ENCODE data around the gene ONECUT3. TPM values are rescaled to one million over a fixed set of nuclear protein-coding genes. Genes with fewer than 3 reads are reported as not detected.

The ONECUT3 gene
- polyA plus RNA-seq, 1 of the 3 experiments (the other 2 are of a cell fraction), result not detected

DNA sequence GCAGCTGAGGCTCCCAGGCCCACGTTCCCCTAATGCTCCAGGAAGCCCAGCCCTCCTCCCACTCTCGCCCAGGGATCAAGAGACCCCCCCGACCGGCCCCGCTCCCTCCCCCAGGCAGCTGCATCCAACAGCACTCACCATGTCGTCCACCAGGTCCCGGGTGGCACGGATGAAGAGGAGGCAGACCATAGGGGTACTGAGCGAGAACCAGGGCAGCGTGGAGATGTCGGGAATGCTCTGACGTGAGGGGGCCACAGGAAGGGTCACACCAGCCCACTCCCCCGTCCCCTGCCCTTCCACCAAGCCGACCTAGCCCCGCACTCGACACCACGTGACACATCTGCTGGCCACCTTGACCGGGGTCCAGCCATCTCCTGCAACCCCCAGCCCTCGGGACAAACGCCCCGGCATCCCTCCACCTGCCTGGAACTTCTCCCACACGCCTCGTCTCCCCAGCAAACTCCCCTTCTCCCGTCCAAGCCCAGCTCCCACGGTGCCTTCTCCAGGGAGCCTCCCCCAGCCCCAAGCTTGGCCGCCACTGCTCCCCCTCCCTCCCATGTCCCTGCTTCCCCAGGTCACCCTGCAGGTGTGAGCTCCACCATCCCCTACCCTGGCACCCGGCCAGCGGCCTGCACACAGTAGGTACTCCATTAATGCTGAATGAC, 53.9 kb downstream of the ONECUT3 start (continued):
- no peak for TF ChIP-seq NRF1 (IDR thresholded peaks at IDR 0.05; ENCODE audit: low read depth, low read length)
- no peak for TF ChIP-seq MEF2A (IDR thresholded peaks at IDR 0.05; ENCODE audit: borderline replicate concordance, low read depth)
- no peak for TF ChIP-seq EP300 (IDR thresholded peaks at IDR 0.05; ENCODE audit: borderline replicate concordance in 1 of 2, low read depth in 1 of 2, low read length in 1 of 2)

DNA sequence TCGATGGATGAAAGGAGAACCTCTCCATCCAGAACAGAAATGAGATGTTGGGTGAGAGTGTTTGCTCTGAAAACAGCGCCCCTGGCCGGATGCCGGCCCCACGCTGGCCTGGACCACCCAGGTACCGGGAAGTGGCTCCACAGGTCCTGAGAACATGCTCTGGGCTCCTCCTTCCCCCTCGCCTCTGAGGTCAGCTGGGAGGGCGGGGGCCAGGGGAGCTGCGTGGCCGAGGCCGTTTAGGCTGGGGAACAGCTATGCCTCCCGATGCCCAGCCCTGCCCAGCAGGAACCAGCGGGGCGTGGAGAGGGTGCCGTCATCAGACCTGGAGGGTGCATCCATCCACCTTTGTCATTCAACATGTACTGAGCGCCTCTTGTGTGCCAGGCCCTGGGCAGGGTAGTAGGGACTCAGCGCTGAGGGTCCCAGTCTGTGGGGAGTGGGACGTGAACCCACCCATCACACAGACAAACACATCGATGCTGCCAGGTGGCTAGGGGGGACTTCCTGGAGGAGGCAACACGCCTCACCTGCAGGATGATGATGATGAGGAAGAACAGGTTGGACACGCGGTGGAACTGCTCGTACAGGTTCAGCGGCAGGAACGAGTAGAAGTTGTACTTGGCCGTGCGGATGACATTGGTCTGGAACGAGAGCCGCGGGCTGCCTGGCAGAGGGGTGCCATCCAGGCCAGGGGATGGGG, 54.5 kb downstream of the ONECUT3 start:
- H3K27ac ChIP-seq (ENCODE audit: low read depth in 2 of 2, low read length in 1 of 2), result no peak overlapping the region
- no peak for TF ChIP-seq GATA2 (CRISPR knock-in tag; IDR thresholded peaks at IDR 0.05)
- TF ChIP-seq, protein P1, sequence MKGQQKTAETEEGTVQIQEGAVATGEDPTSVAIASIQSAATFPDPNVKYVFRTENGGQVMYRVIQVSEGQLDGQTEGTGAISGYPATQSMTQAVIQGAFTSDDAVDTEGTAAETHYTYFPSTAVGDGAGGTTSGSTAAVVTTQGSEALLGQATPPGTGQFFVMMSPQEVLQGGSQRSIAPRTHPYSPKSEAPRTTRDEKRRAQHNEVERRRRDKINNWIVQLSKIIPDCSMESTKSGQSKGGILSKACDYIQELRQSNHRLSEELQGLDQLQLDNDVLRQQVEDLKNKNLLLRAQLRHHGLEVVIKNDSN (IDR thresholded peaks at IDR 0.05; ENCODE audit: borderline replicate concordance, low read depth), result no peak
- TF ChIP-seq SMC3 (IDR thresholded peaks at IDR 0.05; ENCODE audit: low read depth, low read length), result no peak
- no peak for TF ChIP-seq EP300 (IDR thresholded peaks at IDR 0.05; ENCODE audit: borderline replicate concordance in 1 of 2, low read depth in 1 of 2, low read length in 1 of 2)
- TF ChIP-seq NFIC (IDR thresholded peaks at IDR 0.05; ENCODE audit: borderline replicate concordance), result no peak
- no peak for TF ChIP-seq USF2 (IDR thresholded peaks at IDR 0.05; ENCODE audit: borderline replicate concordance, low read depth, low read length)
- no peak for TF ChIP-seq MXI1 (IDR thresholded peaks at IDR 0.05; ENCODE audit: low read depth, low read length)
- TF ChIP-seq, protein P2, sequence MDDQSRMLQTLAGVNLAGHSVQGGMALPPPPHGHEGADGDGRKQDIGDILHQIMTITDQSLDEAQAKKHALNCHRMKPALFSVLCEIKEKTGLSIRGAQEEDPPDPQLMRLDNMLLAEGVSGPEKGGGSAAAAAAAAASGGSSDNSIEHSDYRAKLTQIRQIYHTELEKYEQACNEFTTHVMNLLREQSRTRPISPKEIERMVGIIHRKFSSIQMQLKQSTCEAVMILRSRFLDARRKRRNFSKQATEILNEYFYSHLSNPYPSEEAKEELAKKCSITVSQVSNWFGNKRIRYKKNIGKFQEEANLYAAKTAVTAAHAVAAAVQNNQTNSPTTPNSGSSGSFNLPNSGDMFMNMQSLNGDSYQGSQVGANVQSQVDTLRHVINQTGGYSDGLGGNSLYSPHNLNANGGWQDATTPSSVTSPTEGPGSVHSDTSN (IDR thresholded peaks at IDR 0.05), result no peak
- TF ChIP-seq ELF1 (IDR thresholded peaks at IDR 0.05), result no peak
- no peak for TF ChIP-seq RAD21 (IDR thresholded peaks at IDR 0.05; ENCODE audit: low read length)
- no peak for TF ChIP-seq FOXM1 (IDR thresholded peaks at IDR 0.05; ENCODE audit: low read depth)
- TF ChIP-seq RCOR1 (IDR thresholded peaks at IDR 0.05; ENCODE audit: low read length), result no peak
- no peak for TF ChIP-seq FOSL2 (IDR thresholded peaks at IDR 0.05; ENCODE audit: borderline replicate concordance, low read depth)
- TF ChIP-seq ZBTB33 (IDR thresholded peaks at IDR 0.05; ENCODE audit: borderline replicate concordance, low read depth), result no peak
- no peak for TF ChIP-seq IRF3 (IDR thresholded peaks at IDR 0.05; ENCODE audit: low read depth, low read length)
- no peak for TF ChIP-seq CTCF (IDR thresholded peaks at IDR 0.05)
- TF ChIP-seq, protein P3, sequence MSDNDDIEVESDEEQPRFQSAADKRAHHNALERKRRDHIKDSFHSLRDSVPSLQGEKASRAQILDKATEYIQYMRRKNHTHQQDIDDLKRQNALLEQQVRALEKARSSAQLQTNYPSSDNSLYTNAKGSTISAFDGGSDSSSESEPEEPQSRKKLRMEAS (IDR thresholded peaks at IDR 0.05; ENCODE audit: low read depth), result no peak
- no peaks in the 10 kb centered on the region for H3K27me3 ChIP-seq (ENCODE audit: insufficient read depth)
- H3K9ac ChIP-seq, result no peak overlapping the region
- H3K4me2 ChIP-seq, result no peak overlapping the region
- 87% methylated on average over 24 of the region's 30 CpGs for WGBS (ENCODE audit: low lambda C conversion rate)
- no peak overlapping the region for H2AFZ ChIP-seq (ENCODE audit: low read depth)
- no peak for DNase-seq
- ChIA-PET POLR2A (no interaction called here), CTCF (interaction anchor here (0.9 to 3.4 kb wide), 4 partner anchors 11 to 61 kb away, joined by 3 to 14 read pairs (median 6); no protein-coding TSS in a partner anchor)
- H3F3A ChIP-seq (replicated peaks; ENCODE audit: insufficient read depth), result no peaks in the 10 kb centered on the region
- peaks cover 0 to 7% of the 10 kb centered on the region in 2 experiments; a peak in 1 of 4 replicates for H3K4me1 ChIP-seq (ENCODE audit: control insufficient read depth in 1 of 2, insufficient read depth in 2 of 2, low read depth in 1 of 2, low read length in 1 of 2)
- H3K9me3 ChIP-seq, result no peaks in the 10 kb centered on the region
- no peaks in the 10 kb centered on the region for H3K79me2 ChIP-seq (ENCODE audit: insufficient read depth)
- H3K9me2 ChIP-seq, result no peaks in the 10 kb centered on the region
- no peak overlapping the region for H3K4me3 ChIP-seq (ENCODE audit: low read depth in 2 of 2, low read length in 1 of 2)
- H4K20me1 ChIP-seq (ENCODE audit: insufficient read depth), result no peaks in the 10 kb centered on the region
- H3K36me3 ChIP-seq (replicated peaks in 1 of 2; ENCODE audit: control insufficient read depth in 1 of 2, insufficient read depth in 2 of 2, low read length in 1 of 2), result no peaks in the 10 kb centered on the region
